Astrocyte of the cerebellum (primary cell): ENCODE results near the gene UBE2Q2.

Experiments used
- DNase-seq: peaks from one replicate; pipeline ENCODE4 v3.0.0-alpha.2; 2011; ENCODE audit warnings: low read depth
- H3K4me3 ChIP-seq: 2 replicates; pipeline ENCODE4 v1.5.1; 2011; ENCODE audit warnings: mild to moderate bottlenecking, low read depth, low read length, moderate library complexity
- in situ Hi-C: cut with HindIII; loops from 2 replicates; pipeline ENCODE4 v1.10.0; 2017; ENCODE audit warnings: low sequenced_read_pairs
- TF ChIP-seq, protein P1 (sequence below): IDR thresholded peaks from 2 replicates; pipeline ENCODE4 v1.5.1; 2012; ENCODE audit warnings: low read length, low read depth, moderate library complexity, mild to moderate bottlenecking; ENCODE audit errors: missing control alignments

UBE2Q2 gene

DNA sequence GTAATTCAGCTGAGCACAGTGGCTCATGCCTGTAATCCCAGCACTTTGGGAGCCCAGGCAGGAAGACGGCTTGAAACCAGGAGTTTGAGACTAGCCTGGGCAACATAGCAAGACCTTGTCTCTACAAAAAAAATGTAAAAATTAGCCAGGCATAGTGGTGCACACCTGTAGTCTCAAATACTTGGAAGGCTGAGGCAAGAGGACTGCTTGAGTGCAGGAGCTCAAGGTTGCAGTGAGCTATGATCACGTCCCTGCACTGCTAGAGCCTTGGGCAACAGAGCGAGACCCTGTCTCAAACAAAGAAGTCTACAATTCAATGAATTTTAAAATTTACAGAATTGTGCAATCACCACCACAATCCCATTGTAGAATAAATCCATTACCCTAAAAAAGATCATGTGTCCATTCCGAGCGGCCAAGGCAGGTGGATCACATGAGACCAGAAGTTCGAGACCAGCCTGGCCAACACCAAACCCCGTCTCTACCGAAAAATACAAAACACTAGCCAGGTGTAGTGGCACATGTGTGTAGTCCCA lies 105.6 kb downstream of the UBE2Q2 start:
- TF ChIP-seq, protein P1, sequence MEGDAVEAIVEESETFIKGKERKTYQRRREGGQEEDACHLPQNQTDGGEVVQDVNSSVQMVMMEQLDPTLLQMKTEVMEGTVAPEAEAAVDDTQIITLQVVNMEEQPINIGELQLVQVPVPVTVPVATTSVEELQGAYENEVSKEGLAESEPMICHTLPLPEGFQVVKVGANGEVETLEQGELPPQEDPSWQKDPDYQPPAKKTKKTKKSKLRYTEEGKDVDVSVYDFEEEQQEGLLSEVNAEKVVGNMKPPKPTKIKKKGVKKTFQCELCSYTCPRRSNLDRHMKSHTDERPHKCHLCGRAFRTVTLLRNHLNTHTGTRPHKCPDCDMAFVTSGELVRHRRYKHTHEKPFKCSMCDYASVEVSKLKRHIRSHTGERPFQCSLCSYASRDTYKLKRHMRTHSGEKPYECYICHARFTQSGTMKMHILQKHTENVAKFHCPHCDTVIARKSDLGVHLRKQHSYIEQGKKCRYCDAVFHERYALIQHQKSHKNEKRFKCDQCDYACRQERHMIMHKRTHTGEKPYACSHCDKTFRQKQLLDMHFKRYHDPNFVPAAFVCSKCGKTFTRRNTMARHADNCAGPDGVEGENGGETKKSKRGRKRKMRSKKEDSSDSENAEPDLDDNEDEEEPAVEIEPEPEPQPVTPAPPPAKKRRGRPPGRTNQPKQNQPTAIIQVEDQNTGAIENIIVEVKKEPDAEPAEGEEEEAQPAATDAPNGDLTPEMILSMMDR, result no peak
- DNase-seq, result no peak
- in situ Hi-C loops, result loop anchor here (5.0 kb wide), 1 partner anchor 52 kb away; no protein-coding TSS in a partner anchor
- H3K4me3 ChIP-seq, result no peak overlapping the region
